Testis (tissue), 2 donors: Measurements from ENCODE around the gene ADRB2.

Experiments used
- POLR2A ChIP-seq: fragments of 450-650 bp; IDR thresholded peaks from one replicate; pipeline ENCODE4 v1.6.1; 2017; ENCODE audit warnings: antibody characterized with exemption, mild to moderate bottlenecking, moderate library complexity
- TF ChIP-seq, protein P1 (sequence below), 3 experiments: fragments of 450-650 bp in 2 of 3; fragments of 200-600 bp in 1 of 3; sonication (generic) in 1 of 3; IDR thresholded peaks; one replicate each; pipeline ENCODE4 v1.5.1; 2016 to 2019; ENCODE audit warnings: antibody characterized with exemption in 3 of 3, mild to moderate bottlenecking in 2 of 3, moderate library complexity in 1 of 3

GRCh38 chr5:148791696-148792095 lies 34.7 kb upstream of the ADRB2 start:
- TF ChIP-seq, protein P1, sequence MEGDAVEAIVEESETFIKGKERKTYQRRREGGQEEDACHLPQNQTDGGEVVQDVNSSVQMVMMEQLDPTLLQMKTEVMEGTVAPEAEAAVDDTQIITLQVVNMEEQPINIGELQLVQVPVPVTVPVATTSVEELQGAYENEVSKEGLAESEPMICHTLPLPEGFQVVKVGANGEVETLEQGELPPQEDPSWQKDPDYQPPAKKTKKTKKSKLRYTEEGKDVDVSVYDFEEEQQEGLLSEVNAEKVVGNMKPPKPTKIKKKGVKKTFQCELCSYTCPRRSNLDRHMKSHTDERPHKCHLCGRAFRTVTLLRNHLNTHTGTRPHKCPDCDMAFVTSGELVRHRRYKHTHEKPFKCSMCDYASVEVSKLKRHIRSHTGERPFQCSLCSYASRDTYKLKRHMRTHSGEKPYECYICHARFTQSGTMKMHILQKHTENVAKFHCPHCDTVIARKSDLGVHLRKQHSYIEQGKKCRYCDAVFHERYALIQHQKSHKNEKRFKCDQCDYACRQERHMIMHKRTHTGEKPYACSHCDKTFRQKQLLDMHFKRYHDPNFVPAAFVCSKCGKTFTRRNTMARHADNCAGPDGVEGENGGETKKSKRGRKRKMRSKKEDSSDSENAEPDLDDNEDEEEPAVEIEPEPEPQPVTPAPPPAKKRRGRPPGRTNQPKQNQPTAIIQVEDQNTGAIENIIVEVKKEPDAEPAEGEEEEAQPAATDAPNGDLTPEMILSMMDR (IDR thresholded peaks at IDR 0.05), result no peak
- no peak for TF ChIP-seq POLR2A
